HCT116 (cell line): ENCODE measurements around the gene EIF4E1B. TPM values are rescaled to one million over a fixed set of nuclear protein-coding genes. Genes with fewer than 3 reads are reported as not detected.

Experiments used
- ATAC-seq: fragments of 200-7000 bp; cut with Tn5 transposase; 2 replicates; pipeline ENCODE4 v1.9.1; 2020; ENCODE audit warnings: mild to moderate bottlenecking, moderate library complexity
- BruUV-seq: library from RNA; stranded (reverse); fragments of 400-500 nt; replicated peaks from 2 replicates; lab custom pipeline; 2021; lab: Mats Ljungman, UMichigan
- CTCF ChIA-PET: fragments of 300-600 bp; sonication (Branson Sonifier 250); formaldehyde crosslinking; loops from one replicate; lab custom pipeline; 2021; ENCODE audit warnings: antibody characterized with exemption; lab: Charles Lee
- POLR2A ChIA-PET: fragments of 300-600, 350-600 bp; sonication (Branson Sonifier 250); formaldehyde crosslinking; loops from one replicate; lab custom pipeline; 2021; ENCODE audit warnings: antibody characterized with exemption; lab: Charles Lee
- RAD21 ChIA-PET, 2 experiments: fragments of 300-600 bp; sonication (Branson Sonifier 250); formaldehyde crosslinking; loops; one replicate each; lab custom pipeline; 2023; ENCODE audit warnings: low total read pairs in 2 of 2; ENCODE audit not compliant: uncharacterized antibody in 2 of 2, unreplicated experiment in 2 of 2, low non-redundant PET in 1 of 2; lab: Charles Lee
- DNase-seq: peaks from one replicate; pipeline ENCODE4 v3.0.0-alpha.2; 2010; ENCODE audit warnings: low read depth, low spot score
- H2AFZ ChIP-seq: fragments of 200-600 bp; shearing (Covaris generic), sonication (generic); 2 replicates; pipeline ENCODE4 v1.6.1; 2017; ENCODE audit warnings: low read depth, mixed run types, mixed read lengths, antibody characterized with exemption, low read length; ENCODE audit not compliant: poor library complexity, severe bottlenecking
- H3K27ac ChIP-seq: 2 replicates; pipeline ENCODE4 v1.5.1; 2012; ENCODE audit warnings: low read depth, low read length
- H3K27me3 ChIP-seq: fragments of 200-600 bp; sonication (generic); 2 replicates; pipeline ENCODE4 v1.6.1; 2016; ENCODE audit warnings: mixed run types, low read length, mixed read lengths; ENCODE audit not compliant: insufficient read depth
- H3K36me3 ChIP-seq, 2 experiments: fragments of 200-500 bp in 1 of 2; fragments of 200-600 bp in 1 of 2; sonication (Bioruptor generic) in 1 of 2; sonication (generic) in 1 of 2; 2 replicates each; pipeline versions ENCODE4 v1.5.1 to v1.6.1; 2014 to 2016; ENCODE audit warnings: low read length in 2 of 2, inconsistent platforms in 1 of 2, mixed read lengths in 1 of 2, mixed run types in 1 of 2; ENCODE audit not compliant: insufficient read depth in 2 of 2, control insufficient read depth in 1 of 2
- H3K4me1 ChIP-seq, 2 experiments: fragments of 200-600 bp in 1 of 2; sonication (generic) in 1 of 2; 2 replicates each; pipeline versions ENCODE4 v1.5.1 to v1.6.1; 2012 to 2017; ENCODE audit warnings: low read length in 2 of 2, inconsistent platforms in 1 of 2, mild to moderate bottlenecking in 1 of 2, mixed read lengths in 1 of 2, mixed run types in 1 of 2, moderate library complexity in 1 of 2; ENCODE audit not compliant: insufficient read depth in 2 of 2, control insufficient read depth in 1 of 2
- H3K4me2 ChIP-seq: fragments of 200-600 bp; sonication (generic); 2 replicates; pipeline ENCODE4 v1.6.1; 2017; ENCODE audit warnings: mixed run types, low read length, mixed read lengths
- H3K4me3 ChIP-seq, 2 experiments: fragments of 200-600 bp in 1 of 2; sonication (generic) in 1 of 2; replicated peaks in 1 of 2; 2 replicates each; pipeline ENCODE4 v1.5.1; 2011 to 2016; ENCODE audit warnings: low read length in 2 of 2, control low read depth in 1 of 2, low read depth in 1 of 2, mild to moderate bottlenecking in 1 of 2, mixed read lengths in 1 of 2, mixed run types in 1 of 2
- H3K79me2 ChIP-seq: fragments of 200-600 bp; sonication (generic); 2 replicates; pipeline ENCODE4 v1.6.1; 2017; ENCODE audit warnings: mild to moderate bottlenecking, mixed run types, low read length, moderate library complexity, mixed read lengths; ENCODE audit not compliant: insufficient read depth
- H3K9ac ChIP-seq: fragments of 200-600 bp; sonication (generic); 2 replicates; pipeline ENCODE4 v1.6.1; 2016; ENCODE audit warnings: low read length, mixed read lengths
- H3K9me2 ChIP-seq: fragments of 200-600 bp; sonication (generic), shearing (Covaris generic); 2 replicates; pipeline ENCODE4 v1.6.1; 2017; ENCODE audit warnings: mixed run types, mild to moderate bottlenecking, moderate library complexity; ENCODE audit not compliant: insufficient read depth
- H3K9me3 ChIP-seq, 2 experiments: fragments of 200-500 bp in 1 of 2; fragments of 200-600 bp in 1 of 2; sonication (Bioruptor generic) in 1 of 2; sonication (generic) in 1 of 2; 2 replicates each; pipeline ENCODE4 v1.6.1; 2014 to 2017; ENCODE audit warnings: low read length in 2 of 2, mixed read lengths in 2 of 2, inconsistent platforms in 1 of 2, low read depth in 1 of 2, mild to moderate bottlenecking in 1 of 2, mixed run types in 1 of 2, moderate library complexity in 1 of 2; ENCODE audit not compliant: control insufficient read depth in 1 of 2, insufficient read depth in 1 of 2
- H4K20me1 ChIP-seq: fragments of 200-600 bp; sonication (generic), shearing (Covaris generic); 2 replicates; pipeline ENCODE4 v1.6.1; 2017; ENCODE audit warnings: mixed run types, mild to moderate bottlenecking, moderate library complexity; ENCODE audit not compliant: insufficient read depth
- CBX3 ChIP-seq: IDR thresholded peaks from 2 replicates; pipeline ENCODE4 v1.6.1; 2012; ENCODE audit warnings: low read depth
- CEBPB ChIP-seq: IDR thresholded peaks from 2 replicates; pipeline ENCODE4 v1.6.1; 2012; ENCODE audit warnings: low read depth
- EZH2phosphoT487 ChIP-seq: fragments of 200-600 bp; IDR thresholded peaks from 2 replicates; pipeline ENCODE4 v1.6.1; 2018; ENCODE audit warnings: antibody characterized with exemption, borderline replicate concordance
- FOSL1 ChIP-seq: IDR thresholded peaks from 2 replicates; pipeline ENCODE4 v1.6.1; 2012; ENCODE audit warnings: low read depth
- POLR2AphosphoS5 ChIP-seq: IDR thresholded peaks from 2 replicates; pipeline ENCODE4 v1.6.1; 2011; ENCODE audit warnings: mild to moderate bottlenecking, low read depth, low read length, moderate library complexity
- SIN3A ChIP-seq: IDR thresholded peaks from 2 replicates; pipeline ENCODE4 v1.6.1; 2012; ENCODE audit warnings: low read depth
- SP1 ChIP-seq: IDR thresholded peaks from 2 replicates; pipeline ENCODE4 v1.6.1; 2012; ENCODE audit warnings: low read depth
- SRF ChIP-seq: IDR thresholded peaks from 2 replicates; pipeline ENCODE4 v1.6.1; 2012; ENCODE audit warnings: low read depth
- ZFX ChIP-seq: fragments of 450-650 bp; IDR thresholded peaks from 2 replicates; pipeline ENCODE4 v1.6.1; 2017
- intact Hi-C: fragments of 100-400 bp; cut with micrococcal nuclease; formaldehyde crosslinking; loops from 2 replicates; pipeline ENCODE4 v1.10.0; 2022
- total RNA-seq: library from RNA; stranded (reverse); gene quantifications from one replicate; pipeline ENCODE4 v1.2.1, GENCODE V29; 2021; ENCODE audit not compliant: unreplicated experiment
- TF ChIP-seq, protein P1 (sequence below), 3 experiments: fragments of 200-600 bp in 1 of 3; sonication (generic) in 1 of 3; IDR thresholded peaks in 2 of 3; conservative IDR thresholded peaks in 1 of 3; 2 replicates each; pipeline ENCODE4 v1.5.1; 2012 to 2017; ENCODE audit warnings: low read depth in 2 of 3, low read length in 2 of 3, antibody characterized with exemption in 1 of 3, borderline replicate concordance in 1 of 3, control low read depth in 1 of 3, mild to moderate bottlenecking in 1 of 3, mixed read lengths in 1 of 3, mixed run types in 1 of 3, moderate library complexity in 1 of 3; ENCODE audit not compliant: insufficient read depth in 1 of 3
- TF ChIP-seq, protein P2 (sequence below): IDR thresholded peaks from 2 replicates; pipeline ENCODE4 v1.6.1; 2011; ENCODE audit warnings: mild to moderate bottlenecking, low read length, moderate library complexity; ENCODE audit not compliant: insufficient replicate concordance; ENCODE audit errors: extremely low read depth
- TF ChIP-seq, protein P3 (sequence below): IDR thresholded peaks from 2 replicates; pipeline ENCODE4 v1.6.1; 2012; ENCODE audit warnings: low read depth
- TF ChIP-seq, protein P4 (sequence below): IDR thresholded peaks from 2 replicates; pipeline ENCODE4 v1.6.1; 2012

Gene EIF4E1B
- total RNA-seq, 1 experiment from 2014 or later: 0.07 TPM

GRCh38 chr5:176682016-176682531 lies 51.6 kb downstream of the EIF4E1B start:
- Histone ChIP-seq H2AFZ (no peak overlapping the region), H3K27ac (no peak overlapping the region), H3K27me3 (peaks cover 8% of the 10 kb centered on the region; the same call in 1 of the 2 replicates), H3K9me2 (no peaks in the 10 kb centered on the region), H4K20me1 (no peaks in the 10 kb centered on the region), H3K9ac (no peak overlapping the region), H3K4me2 (no peak overlapping the region), H3K79me2 (no peaks in the 10 kb centered on the region)
- ChIA-PET RAD21 (no interaction called here), CTCF (no interaction called here)
- no TSS peak for BruUV-seq
- intact Hi-C loops: no loop called here
- no peak for DNase-seq
- TF ChIP-seq, protein P1, sequence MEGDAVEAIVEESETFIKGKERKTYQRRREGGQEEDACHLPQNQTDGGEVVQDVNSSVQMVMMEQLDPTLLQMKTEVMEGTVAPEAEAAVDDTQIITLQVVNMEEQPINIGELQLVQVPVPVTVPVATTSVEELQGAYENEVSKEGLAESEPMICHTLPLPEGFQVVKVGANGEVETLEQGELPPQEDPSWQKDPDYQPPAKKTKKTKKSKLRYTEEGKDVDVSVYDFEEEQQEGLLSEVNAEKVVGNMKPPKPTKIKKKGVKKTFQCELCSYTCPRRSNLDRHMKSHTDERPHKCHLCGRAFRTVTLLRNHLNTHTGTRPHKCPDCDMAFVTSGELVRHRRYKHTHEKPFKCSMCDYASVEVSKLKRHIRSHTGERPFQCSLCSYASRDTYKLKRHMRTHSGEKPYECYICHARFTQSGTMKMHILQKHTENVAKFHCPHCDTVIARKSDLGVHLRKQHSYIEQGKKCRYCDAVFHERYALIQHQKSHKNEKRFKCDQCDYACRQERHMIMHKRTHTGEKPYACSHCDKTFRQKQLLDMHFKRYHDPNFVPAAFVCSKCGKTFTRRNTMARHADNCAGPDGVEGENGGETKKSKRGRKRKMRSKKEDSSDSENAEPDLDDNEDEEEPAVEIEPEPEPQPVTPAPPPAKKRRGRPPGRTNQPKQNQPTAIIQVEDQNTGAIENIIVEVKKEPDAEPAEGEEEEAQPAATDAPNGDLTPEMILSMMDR (IDR thresholded peaks at IDR 0.05 in 2 of 3, conservative IDR thresholded peaks at IDR 0.05 in 1 of 3; ENCODE audit: borderline replicate concordance in 1 of 3, insufficient read depth in 1 of 3, low read depth in 2 of 3, low read length in 2 of 3): no peak
- TF ChIP-seq, protein P2, sequence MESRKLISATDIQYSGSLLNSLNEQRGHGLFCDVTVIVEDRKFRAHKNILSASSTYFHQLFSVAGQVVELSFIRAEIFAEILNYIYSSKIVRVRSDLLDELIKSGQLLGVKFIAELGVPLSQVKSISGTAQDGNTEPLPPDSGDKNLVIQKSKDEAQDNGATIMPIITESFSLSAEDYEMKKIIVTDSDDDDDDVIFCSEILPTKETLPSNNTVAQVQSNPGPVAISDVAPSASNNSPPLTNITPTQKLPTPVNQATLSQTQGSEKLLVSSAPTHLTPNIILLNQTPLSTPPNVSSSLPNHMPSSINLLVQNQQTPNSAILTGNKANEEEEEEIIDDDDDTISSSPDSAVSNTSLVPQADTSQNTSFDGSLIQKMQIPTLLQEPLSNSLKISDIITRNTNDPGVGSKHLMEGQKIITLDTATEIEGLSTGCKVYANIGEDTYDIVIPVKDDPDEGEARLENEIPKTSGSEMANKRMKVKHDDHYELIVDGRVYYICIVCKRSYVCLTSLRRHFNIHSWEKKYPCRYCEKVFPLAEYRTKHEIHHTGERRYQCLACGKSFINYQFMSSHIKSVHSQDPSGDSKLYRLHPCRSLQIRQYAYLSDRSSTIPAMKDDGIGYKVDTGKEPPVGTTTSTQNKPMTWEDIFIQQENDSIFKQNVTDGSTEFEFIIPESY: no peak
- no peak for TF ChIP-seq SIN3A
- no peak for TF ChIP-seq ZFX
- TF ChIP-seq SRF: no peak
- no peak for TF ChIP-seq EZH2phosphoT487
- no peak for TF ChIP-seq POLR2AphosphoS5
- TF ChIP-seq, protein P3, sequence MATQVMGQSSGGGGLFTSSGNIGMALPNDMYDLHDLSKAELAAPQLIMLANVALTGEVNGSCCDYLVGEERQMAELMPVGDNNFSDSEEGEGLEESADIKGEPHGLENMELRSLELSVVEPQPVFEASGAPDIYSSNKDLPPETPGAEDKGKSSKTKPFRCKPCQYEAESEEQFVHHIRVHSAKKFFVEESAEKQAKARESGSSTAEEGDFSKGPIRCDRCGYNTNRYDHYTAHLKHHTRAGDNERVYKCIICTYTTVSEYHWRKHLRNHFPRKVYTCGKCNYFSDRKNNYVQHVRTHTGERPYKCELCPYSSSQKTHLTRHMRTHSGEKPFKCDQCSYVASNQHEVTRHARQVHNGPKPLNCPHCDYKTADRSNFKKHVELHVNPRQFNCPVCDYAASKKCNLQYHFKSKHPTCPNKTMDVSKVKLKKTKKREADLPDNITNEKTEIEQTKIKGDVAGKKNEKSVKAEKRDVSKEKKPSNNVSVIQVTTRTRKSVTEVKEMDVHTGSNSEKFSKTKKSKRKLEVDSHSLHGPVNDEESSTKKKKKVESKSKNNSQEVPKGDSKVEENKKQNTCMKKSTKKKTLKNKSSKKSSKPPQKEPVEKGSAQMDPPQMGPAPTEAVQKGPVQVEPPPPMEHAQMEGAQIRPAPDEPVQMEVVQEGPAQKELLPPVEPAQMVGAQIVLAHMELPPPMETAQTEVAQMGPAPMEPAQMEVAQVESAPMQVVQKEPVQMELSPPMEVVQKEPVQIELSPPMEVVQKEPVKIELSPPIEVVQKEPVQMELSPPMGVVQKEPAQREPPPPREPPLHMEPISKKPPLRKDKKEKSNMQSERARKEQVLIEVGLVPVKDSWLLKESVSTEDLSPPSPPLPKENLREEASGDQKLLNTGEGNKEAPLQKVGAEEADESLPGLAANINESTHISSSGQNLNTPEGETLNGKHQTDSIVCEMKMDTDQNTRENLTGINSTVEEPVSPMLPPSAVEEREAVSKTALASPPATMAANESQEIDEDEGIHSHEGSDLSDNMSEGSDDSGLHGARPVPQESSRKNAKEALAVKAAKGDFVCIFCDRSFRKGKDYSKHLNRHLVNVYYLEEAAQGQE: no peak
- no peak for TF ChIP-seq CBX3
- TF ChIP-seq CEBPB: no peak
- TF ChIP-seq SP1: no peak
- TF ChIP-seq, protein P4, sequence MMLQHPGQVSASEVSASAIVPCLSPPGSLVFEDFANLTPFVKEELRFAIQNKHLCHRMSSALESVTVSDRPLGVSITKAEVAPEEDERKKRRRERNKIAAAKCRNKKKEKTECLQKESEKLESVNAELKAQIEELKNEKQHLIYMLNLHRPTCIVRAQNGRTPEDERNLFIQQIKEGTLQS: no peak
- TF ChIP-seq FOSL1: no peak
- TF ChIP-seq, all 23 proteins: peak for 0
- POLR2A ChIA-PET: no interaction called here
- no peak for ATAC-seq
- H3K4me1 ChIP-seq: no peaks in the 10 kb centered on the region
- H3K36me3 ChIP-seq: no peaks in the 10 kb centered on the region
- H3K9me3 ChIP-seq: no peaks in the 10 kb centered on the region
- H3K4me3 ChIP-seq: no peak overlapping the region
